Dermis blood vessel endothelial cell (primary cell): ENCODE results near the gene MORC2. TPM values are rescaled to one million over a fixed set of nuclear protein-coding genes. Genes with fewer than 3 reads are reported as not detected.

Source experiments
- DNase-seq: peaks from one replicate; pipeline ENCODE4 v3.0.0; 2010
- total RNA-seq: library from RNA; depleted of rRNA; stranded (reverse); fragments of >200 nt; gene quantifications from 2 replicates; pipeline ENCODE4 v1.2.3, GENCODE V29; 2014

Gene MORC2
- total RNA-seq, 1 donor from 2014 or later: 16.5 TPM

- no peak for DNase-seq
Observed at GRCh38 chr22:30919973-30920372, 48.6 kb downstream of the MORC2 start.

- no peak for DNase-seq
Observed at GRCh38 chr22:30918761-30919160, 49.8 kb downstream of the MORC2 start.

- DNase-seq: no peak
Observed at GRCh38 chr22:30910358-30910757, 58.2 kb downstream of the MORC2 start.

- no peak for DNase-seq
Observed at GRCh38 chr22:30909306-30909705, 59.3 kb downstream of the MORC2 start.

- no peak for DNase-seq
Observed at GRCh38 chr22:30908051-30908461, 60.5 kb downstream of the MORC2 start.

- DNase-seq: no peak
Observed at GRCh38 chr22:30906946-30907345, 61.6 kb downstream of the MORC2 start.

- DNase-seq: no peak
Observed at GRCh38 chr22:30906411-30906810, 62.2 kb downstream of the MORC2 start.

- DNase-seq: no peak
Observed at GRCh38 chr22:30905696-30906341, 62.8 kb downstream of the MORC2 start.

GRCh38 chr22:30903876-30904460 lies 64.6 kb downstream of the MORC2 start:
- DNase-seq: no peak

GRCh38 chr22:30902496-30903357 lies 65.8 kb downstream of the MORC2 start:
- no peak for DNase-seq

- DNase-seq: no peak
Observed at GRCh38 chr22:30894371-30894740, 74.2 kb downstream of the MORC2 start.

GRCh38 chr22:30893434-30894370 lies 74.9 kb downstream of the MORC2 start:
- DNase-seq: no peak

GRCh38 chr22:30892731-30893221 lies 75.8 kb downstream of the MORC2 start:
- no peak for DNase-seq

- no peak for DNase-seq
Observed at GRCh38 chr22:30892286-30892685, 76.3 kb downstream of the MORC2 start.

- no peak for DNase-seq
Observed at GRCh38 chr22:30891781-30892180, 76.8 kb downstream of the MORC2 start.

GRCh38 chr22:30891443-30891755 lies 77.2 kb downstream of the MORC2 start:
- no peak for DNase-seq

- peak; percentile 64 for DNase-seq
Observed at GRCh38 chr22:30890686-30891442, 77.7 kb downstream of the MORC2 start.

GRCh38 chr22:30889996-30890480 lies 78.5 kb downstream of the MORC2 start:
- no peak for DNase-seq

- DNase-seq: no peak
Observed at GRCh38 chr22:30889268-30889995, 79.1 kb downstream of the MORC2 start.

GRCh38 chr22:30887861-30888260 lies 80.7 kb downstream of the MORC2 start:
- DNase-seq: no peak

- DNase-seq: no peak
Observed at GRCh38 chr22:30887453-30887852, 81.1 kb downstream of the MORC2 start.
